GOT3 (cell line): ENCODE results near the gene RFFL.
A peak's percentile ranks its signal among the peaks of the same experiment; 100 is the strongest.

Experiments
- DNase-seq: peaks from one replicate; lab custom pipeline; 2025; ENCODE audit warnings: mixed read lengths; lab: John Stamatoyannopoulos, UW

RFFL gene

GRCh38 chr17:34974179-34974578, 89.3 kb downstream of the RFFL start:
- DNase-seq, result no peak

- peak; percentile 76 for DNase-seq
Measured at GRCh38 chr17:34961093-34961911, 102.2 kb downstream of the RFFL start, which contains the start of the genes CCT6B and ZNF830. TSS of gene CCT6B (minus strand) at chr17:34961460. CDS start at chr17:34961393, 67 bp downstream. TSS of gene ZNF830 (plus strand) at chr17:34961540. CDS start at chr17:34961567, 27 bp downstream.

DNA sequence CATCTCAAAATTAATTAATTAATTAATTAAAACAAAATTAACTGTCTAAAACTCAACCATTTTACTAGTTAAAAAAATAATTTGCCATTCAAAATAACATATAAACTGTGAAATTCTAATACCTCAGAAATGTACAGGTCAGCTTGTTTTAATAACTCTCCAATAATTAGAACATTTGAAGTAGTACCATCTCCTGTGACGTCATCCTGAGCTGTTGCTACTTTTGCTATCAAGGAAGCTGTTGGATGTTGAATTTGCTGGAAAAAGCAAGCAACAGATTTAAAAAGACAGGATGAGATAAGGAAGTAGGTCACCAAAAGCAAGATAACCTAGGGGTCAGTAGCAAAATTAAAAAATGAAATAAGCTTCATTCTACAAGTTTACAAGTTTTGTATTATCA, 105.1 kb downstream of the RFFL start:
- no peak for DNase-seq
